Breast epithelium (tissue), 4 donors: Measurements from ENCODE around the gene AHRR. TPM values are rescaled to one million over a fixed set of nuclear protein-coding genes. Genes with fewer than 3 reads are reported as not detected.
A peak's percentile ranks its signal among the peaks of the same experiment; 100 is the strongest.

Source experiments
- DNase-seq, 2 donors: peaks; one replicate each; pipeline ENCODE4 v3.0.0-alpha.2; 2019; ENCODE audit warnings: low spot score in 2 of 2
- H3K27ac ChIP-seq, 2 donors: fragments of 200-600 bp; sonication (generic) in 1 of 2; one replicate each; pipeline ENCODE4 v1.5.1; 2016 to 2019; ENCODE audit warnings: mild to moderate bottlenecking in 1 of 2
- H3K27me3 ChIP-seq, 2 donors: fragments of 200-600 bp; sonication (generic) in 1 of 2; one replicate each; pipeline versions ENCODE4 v1.5.1 to v1.6.0; 2017 to 2019; ENCODE audit warnings: control low read depth in 1 of 2, mild to moderate bottlenecking in 1 of 2
- H3K36me3 ChIP-seq: fragments of 200-600 bp; one replicate; pipeline ENCODE4 v1.5.1; 2019
- H3K4me1 ChIP-seq, 2 donors: fragments of 200-600 bp; sonication (generic); one replicate each; pipeline ENCODE4 v1.5.1; 2016 to 2019; ENCODE audit warnings: control low read depth in 1 of 2
- H3K4me3 ChIP-seq, 3 donors: fragments of 200-600 bp; sonication (generic); 1 replicate in 2 of 3; 2 replicates in 1 of 3; pipeline ENCODE4 v1.5.1; 2016 to 2019; ENCODE audit warnings: mild to moderate bottlenecking in 3 of 3, moderate library complexity in 2 of 3
- H3K9me3 ChIP-seq, 2 donors: fragments of 200-600 bp; sonication (generic) in 1 of 2; one replicate each; pipeline ENCODE4 v1.5.1; 2016 to 2019; ENCODE audit warnings: control low read depth in 1 of 2
- CTCF ChIP-seq, 3 donors: fragments of 450-650 bp; IDR thresholded peaks; one replicate each; pipeline ENCODE4 v1.5.1; 2016 to 2017; ENCODE audit warnings: antibody characterized with exemption in 3 of 3, mild to moderate bottlenecking in 3 of 3, moderate library complexity in 3 of 3
- POLR2A ChIP-seq: fragments of 450-650 bp; IDR thresholded peaks from one replicate; pipeline ENCODE4 v1.6.1; 2016; ENCODE audit warnings: antibody characterized with exemption, mild to moderate bottlenecking, moderate library complexity
- POLR2AphosphoS5 ChIP-seq, 3 donors: sonication (generic); formaldehyde crosslinking; IDR thresholded peaks; one replicate each; pipeline ENCODE4 v1.6.1; 2017; ENCODE audit warnings: antibody characterized with exemption in 3 of 3
- intact Hi-C: fragments of 100-400 bp; cut with DNase I; formaldehyde crosslinking; loops from one replicate; pipeline ENCODE4 v1.15.1; 2023; ENCODE audit warnings: low total_unique reads
- total RNA-seq, 3 donors: library from RNA; depleted of rRNA; stranded (reverse); fragments of >200 nt; gene quantifications; one replicate each; pipeline ENCODE4 v1.1.0, GENCODE V29; 2016

Gene AHRR
- total RNA-seq, 3 donors from 2014 or later = 0.88 to 0.98 TPM; not detected in 1

- intact Hi-C loops = no loop called here
- H3K4me3 ChIP-seq = no peak overlapping the region
- TF ChIP-seq POLR2AphosphoS5 (IDR thresholded peaks at IDR 0.05) = no peak
- TF ChIP-seq POLR2A = no peak
- no peak for TF ChIP-seq CTCF (IDR thresholded peaks at IDR 0.05)
- no peaks in the 10 kb centered on the region for H3K36me3 ChIP-seq
- peak in 1 of 2 donors; percentile 8 for DNase-seq
- no peaks in the 10 kb centered on the region for H3K27me3 ChIP-seq
- no peak overlapping the region for H3K27ac ChIP-seq
- no peaks in the 10 kb centered on the region for H3K4me1 ChIP-seq
- no peaks in the 10 kb centered on the region for H3K9me3 ChIP-seq
These were observed 33.9 kb downstream of the AHRR start for GRCh38 chr5:355379-355935.

DNA sequence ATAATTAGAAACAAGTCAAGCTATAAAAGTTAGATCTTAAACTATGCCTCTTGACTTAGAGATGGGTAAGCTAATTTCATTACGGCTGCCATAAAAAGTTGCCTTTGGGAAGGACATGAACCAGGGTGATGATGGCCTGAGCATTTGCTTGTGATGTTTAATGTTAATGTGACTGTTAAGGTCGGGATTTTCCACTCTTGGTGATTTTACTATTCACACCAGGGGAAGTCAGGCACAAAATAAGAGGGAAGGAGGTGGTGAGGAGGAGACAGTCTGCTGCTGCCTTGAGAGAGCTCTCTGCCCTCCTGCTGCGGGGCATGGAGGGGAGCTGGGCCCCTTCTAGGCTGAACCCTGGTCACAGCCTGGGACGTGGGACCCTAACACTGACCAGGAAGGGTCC, 34.4 kb downstream of the AHRR start:
- H3K4me1 ChIP-seq = no peaks in the 10 kb centered on the region
- TF ChIP-seq CTCF (IDR thresholded peaks at IDR 0.05) (no peak), POLR2AphosphoS5 (IDR thresholded peaks at IDR 0.05) (no peak), POLR2A (no peak)
- DNase-seq = no peak
- no peak overlapping the region for H3K4me3 ChIP-seq
- no peaks in the 10 kb centered on the region for H3K9me3 ChIP-seq
- H3K27me3 ChIP-seq = no peaks in the 10 kb centered on the region
- no peaks in the 10 kb centered on the region for H3K36me3 ChIP-seq
- no peak overlapping the region for H3K27ac ChIP-seq
- intact Hi-C loops = no loop called here

GRCh38 chr5:359301-359897, 37.9 kb downstream of the AHRR start:
- Histone ChIP-seq H3K4me1 (no peaks in the 10 kb centered on the region), H3K27ac (no peak overlapping the region), H3K9me3 (peaks cover 0 to 5% of the 10 kb centered on the region in 2 donors), H3K36me3 (no peaks in the 10 kb centered on the region), H3K27me3 (no peaks in the 10 kb centered on the region), H3K4me3 (no peak overlapping the region)
- peak in 1 of 2 donors; percentile 8 for DNase-seq
- TF ChIP-seq POLR2A = no peak
- TF ChIP-seq POLR2AphosphoS5 (IDR thresholded peaks at IDR 0.05) = no peak
- no peak for TF ChIP-seq CTCF (IDR thresholded peaks at IDR 0.05)
- intact Hi-C loops = no loop called here

GRCh38 chr5:360257-361027, 38.9 kb downstream of the AHRR start:
- TF ChIP-seq CTCF (IDR thresholded peaks at IDR 0.05) = no peak
- no peak for TF ChIP-seq POLR2AphosphoS5 (IDR thresholded peaks at IDR 0.05)
- no peak for TF ChIP-seq POLR2A
- Histone ChIP-seq H3K9me3 (peaks cover 0 to 5% of the 10 kb centered on the region in 2 donors), H3K4me1 (no peaks in the 10 kb centered on the region), H3K27me3 (no peaks in the 10 kb centered on the region), H3K4me3 (no peak overlapping the region), H3K27ac (no peak overlapping the region), H3K36me3 (no peaks in the 10 kb centered on the region)
- intact Hi-C loops = no loop called here
- peak in 1 of 2 donors; percentile 12 for DNase-seq

GRCh38 chr5:362189-362588, 40.7 kb downstream of the AHRR start:
- no peaks in the 10 kb centered on the region for H3K4me1 ChIP-seq
- intact Hi-C loops = no loop called here
- DNase-seq = peak in 1 of 2 donors; percentile 4
- no peaks in the 10 kb centered on the region for H3K36me3 ChIP-seq
- H3K9me3 ChIP-seq = peaks cover 10 to 14% of the 10 kb centered on the region in 2 donors
- TF ChIP-seq POLR2A = no peak
- no peak for TF ChIP-seq CTCF (IDR thresholded peaks at IDR 0.05)
- no peak for TF ChIP-seq POLR2AphosphoS5 (IDR thresholded peaks at IDR 0.05)
- H3K4me3 ChIP-seq = no peak overlapping the region
- H3K27ac ChIP-seq = no peak overlapping the region
- H3K27me3 ChIP-seq = no peaks in the 10 kb centered on the region
